Left lobe of liver (tissue), 2 donors: ENCODE results near the gene GAPDHS. TPM values are rescaled to one million over a fixed set of nuclear protein-coding genes. Genes with fewer than 3 reads are reported as not detected.

Experiments
- ATAC-seq: fragments of 200-7000 bp; cut with Tn5 transposase; one replicate; pipeline ENCODE4 v1.9.1; 2020; ENCODE audit warnings: mild to moderate bottlenecking, moderate library complexity
- DNase-seq: peaks from one replicate; pipeline ENCODE4 v3.0.0-alpha.2; 2020; ENCODE audit warnings: low spot score
- total RNA-seq: library from RNA; stranded (reverse); gene quantifications from one replicate; pipeline ENCODE4 v1.2.1, GENCODE V29; 2021
- donor health status: DM: no; HTN: no; CAD: no; lungs with moderate emphysema.
- donor health status: DM: no; HTN: yes; CAD: no.

The GAPDHS gene
- total RNA-seq, 1 donor from 2014 or later: not detected

- ATAC-seq: peak; percentile 22
- DNase-seq: no peak
Observed at GRCh38 chr19:35555301-35556005, 22.2 kb downstream of the GAPDHS start.

- DNase-seq (no peak), ATAC-seq (no peak)
Observed at GRCh38 chr19:35556025-35556590, 22.9 kb downstream of the GAPDHS start.

DNA sequence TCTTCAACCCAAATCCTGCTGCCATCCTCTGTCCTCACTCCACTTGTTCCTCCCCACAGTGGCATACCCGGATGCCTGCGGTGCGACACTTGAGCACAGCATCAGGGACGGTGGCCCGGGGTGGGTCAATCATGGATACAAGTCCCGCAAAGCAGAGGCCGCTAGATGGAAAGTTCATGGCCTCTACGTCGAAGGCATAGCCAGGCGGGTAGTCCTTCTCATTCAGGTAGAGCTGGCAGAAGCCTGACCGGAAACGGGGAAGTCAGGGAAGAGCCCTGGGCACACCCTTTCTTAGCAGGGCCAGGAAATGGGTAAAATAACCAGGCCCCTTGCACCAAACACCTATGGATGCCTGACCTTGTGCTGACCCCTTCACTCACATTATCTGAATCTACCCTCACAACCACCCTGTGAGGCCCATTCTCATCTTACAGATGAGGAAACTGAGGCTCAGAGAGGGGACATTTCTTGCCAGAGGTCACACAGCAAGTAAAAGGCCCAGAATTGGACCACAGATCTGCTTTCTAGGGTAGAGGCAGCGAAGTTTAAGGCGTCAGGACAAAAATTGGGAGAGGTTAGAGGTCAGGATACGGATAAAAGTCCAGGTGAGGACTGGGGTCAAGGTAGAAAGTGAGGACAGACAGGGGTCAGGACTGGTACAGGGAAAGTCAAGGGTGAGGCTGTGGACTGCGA lies 23.7 kb downstream of the GAPDHS start:
- DNase-seq (no peak), ATAC-seq (no peak)

DNA sequence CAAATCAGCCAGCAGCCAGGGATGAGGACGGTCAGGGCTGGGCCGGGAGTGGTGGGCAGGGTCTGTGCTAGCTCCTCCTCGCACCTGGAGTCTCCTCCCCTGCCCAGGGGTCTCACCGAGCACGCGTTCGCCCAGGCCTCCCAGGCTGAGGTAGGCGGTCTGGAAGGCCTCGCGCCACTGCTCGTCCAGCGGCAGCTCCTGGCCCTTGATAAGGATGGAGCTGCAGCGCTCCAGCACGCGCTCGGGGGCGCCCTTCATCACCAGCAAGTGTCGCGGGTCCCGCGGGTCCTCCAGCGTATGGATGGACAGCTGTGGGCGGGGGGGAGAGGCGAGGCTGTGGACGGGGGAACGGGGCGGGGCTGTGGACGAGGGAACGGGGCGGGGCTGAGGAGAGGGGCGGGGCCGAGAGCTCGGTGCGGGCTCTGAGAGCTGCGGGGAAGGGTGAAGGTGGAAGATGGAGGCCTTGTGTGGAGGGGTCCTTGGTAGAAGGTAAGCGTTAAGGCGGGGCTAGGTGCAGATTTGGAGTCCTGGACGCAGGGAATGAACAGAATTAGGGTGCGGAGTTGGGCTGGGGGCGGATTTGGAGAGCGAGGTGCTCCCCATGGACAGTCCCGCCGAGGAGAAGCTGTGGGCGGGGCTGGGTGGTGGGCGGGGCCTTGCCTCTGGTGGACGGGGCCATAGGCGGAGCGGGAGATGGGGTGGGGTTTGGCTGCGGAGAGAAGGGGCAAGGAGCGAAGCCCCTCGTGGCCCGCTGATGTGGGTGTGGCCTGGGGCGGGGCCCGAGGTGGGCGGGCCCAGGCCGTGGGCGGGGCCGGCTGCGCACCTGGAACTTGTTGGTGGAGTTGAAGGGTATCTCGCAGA lies 24.5 kb downstream of the GAPDHS start:
- DNase-seq: no peak
- peak; percentile 47 for ATAC-seq

GRCh38 chr19:35558400-35559280 lies 25.4 kb downstream of the GAPDHS start:
- DNase-seq (no peak), ATAC-seq (no peak)

- ATAC-seq (no peak), DNase-seq (no peak)
Observed at GRCh38 chr19:35559281-35559659, 26.0 kb downstream of the GAPDHS start.

DNA sequence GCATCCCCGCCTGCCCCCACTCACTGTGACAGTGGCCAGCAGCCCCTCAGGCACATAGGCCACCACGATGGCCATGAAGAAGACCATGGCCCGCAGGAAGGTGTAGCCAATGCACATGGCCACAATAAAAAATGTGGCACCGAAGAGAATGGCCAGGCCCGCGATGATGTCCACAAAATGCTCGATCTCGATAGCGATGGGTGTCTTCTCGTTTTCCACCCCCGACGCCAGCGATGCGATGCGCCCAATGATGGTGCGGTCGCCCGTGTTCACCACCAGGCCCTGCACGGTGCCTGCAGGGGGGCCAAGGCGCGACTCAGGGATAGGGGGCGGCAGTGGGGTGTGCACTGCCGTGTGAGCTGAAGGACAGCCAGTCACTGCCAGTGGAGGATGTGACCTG lies 26.5 kb downstream of the GAPDHS start:
- DNase-seq (no peak), ATAC-seq (no peak)

DNA sequence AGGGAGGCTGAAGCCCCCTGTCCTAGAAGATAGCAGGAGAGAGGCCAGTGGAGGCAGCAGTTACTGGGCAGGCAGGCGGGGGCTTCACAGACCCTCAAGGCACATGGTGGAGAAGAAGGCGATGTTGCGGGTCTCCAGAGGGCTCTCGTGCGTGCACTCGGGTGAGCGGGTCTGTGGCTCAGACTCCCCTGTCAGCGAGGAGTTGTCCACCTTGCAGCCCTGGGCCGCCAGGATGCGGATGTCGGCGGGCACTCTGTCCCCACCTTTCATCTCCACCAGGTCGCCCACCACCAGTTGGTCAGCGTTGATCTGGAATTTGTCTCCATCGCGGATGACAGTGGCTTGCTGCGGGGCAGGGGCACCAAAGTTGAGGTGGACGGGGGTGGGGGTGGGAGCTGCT lies 27.0 kb downstream of the GAPDHS start:
- no peak for ATAC-seq
- no peak for DNase-seq

DNA sequence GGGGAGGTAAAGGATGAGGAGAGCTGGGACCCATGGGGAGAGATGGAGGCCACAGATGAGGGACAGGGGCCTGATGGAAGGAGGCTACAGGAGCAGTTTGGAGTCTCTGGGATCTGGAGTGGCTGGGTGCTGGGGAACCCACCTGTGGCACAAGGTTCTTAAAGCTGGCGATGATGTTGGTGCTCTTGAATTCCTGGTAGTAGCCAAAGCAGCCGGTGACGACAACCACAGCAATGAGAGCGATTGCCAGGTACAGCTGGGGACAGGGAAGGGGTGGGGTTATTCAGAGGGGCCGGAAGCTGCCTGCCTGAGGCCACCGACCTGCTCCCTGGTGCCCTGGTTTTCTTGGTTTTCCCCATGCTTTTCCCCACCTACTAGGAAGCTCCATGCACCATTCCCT lies 27.4 kb downstream of the GAPDHS start:
- no peak for ATAC-seq
- no peak for DNase-seq

DNA sequence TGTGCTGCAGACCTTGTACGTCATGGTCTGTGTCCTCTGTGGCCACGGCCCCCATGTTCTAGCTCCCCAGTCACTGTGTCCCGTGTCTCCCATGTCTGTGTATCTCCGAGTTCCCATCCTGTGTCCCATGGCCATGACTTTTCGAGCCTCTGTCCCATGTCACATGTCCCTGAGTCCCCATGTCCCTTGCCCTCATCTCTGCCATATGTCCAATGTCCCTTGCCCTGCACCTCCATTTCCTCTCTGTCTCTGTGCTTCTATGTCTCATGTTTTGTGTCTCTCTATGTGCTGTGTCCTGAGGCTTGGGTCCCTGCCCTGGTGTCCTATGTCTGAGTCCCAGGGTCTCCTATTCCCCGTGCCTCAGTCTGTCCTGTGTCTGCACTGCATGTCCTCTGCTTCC lies 28.2 kb downstream of the GAPDHS start:
- no peak for DNase-seq
- ATAC-seq: no peak

DNA sequence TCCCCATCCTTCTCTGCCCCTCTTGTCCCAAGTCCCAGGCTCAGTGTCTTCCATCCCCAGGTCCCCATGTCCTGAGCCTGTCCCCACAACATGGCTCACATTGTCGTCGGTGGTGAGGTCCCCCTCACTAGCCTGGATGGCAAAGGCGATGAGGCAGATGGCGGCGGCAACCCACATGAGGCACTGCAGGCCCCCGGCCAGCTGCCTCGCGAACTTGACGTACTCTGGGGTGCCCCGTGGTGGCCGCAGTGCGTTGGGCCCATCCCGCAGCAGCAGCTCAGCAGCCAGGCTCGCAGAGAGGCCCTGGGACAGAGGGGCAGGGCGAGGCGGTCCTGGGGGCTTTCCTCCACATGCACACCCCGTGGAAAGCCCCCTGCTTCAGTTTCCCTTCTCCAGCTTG lies 29.1 kb downstream of the GAPDHS start:
- no peak for ATAC-seq
- no peak for DNase-seq

GRCh38 chr19:35562776-35563175 lies 29.5 kb downstream of the GAPDHS start:
- no peak for ATAC-seq
- no peak for DNase-seq

DNA sequence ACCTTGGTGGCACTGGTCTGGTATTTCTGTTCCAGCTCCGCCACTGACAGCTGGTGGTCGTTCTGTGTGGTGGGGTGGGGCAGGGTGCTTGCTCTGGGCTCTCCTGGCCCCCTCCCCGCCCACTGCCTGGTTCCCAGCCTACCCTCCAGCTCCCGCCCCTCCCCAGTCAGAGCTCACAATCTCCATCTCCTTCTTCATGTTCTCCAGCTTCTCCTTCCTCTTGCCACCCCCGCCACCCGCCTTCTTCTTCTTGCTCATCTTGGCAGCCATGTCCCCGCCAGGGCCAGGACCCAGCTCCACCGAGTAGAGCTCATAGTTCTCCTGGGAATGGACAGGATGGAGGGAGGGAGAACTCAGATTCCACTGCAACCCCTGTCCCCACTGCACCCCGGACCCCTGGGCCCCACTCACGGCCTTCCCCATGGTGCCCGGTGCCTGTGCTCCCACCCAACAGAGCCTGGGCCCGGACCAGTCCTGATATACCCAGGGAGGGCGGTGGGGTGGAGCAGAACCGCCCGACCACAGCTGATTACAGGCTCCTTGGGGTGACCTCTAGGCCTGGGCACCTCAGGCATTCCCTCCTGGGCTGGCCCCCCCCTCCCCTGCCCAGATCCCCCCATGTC lies 30.1 kb downstream of the GAPDHS start, which contains the start of gene ATP4A:
Gene ATP4A, minus strand, starts transcription at position 452 of the 623 bp plus-strand sequence. Its CDS starts 29 bp downstream, at position 423.
- DNase-seq (no peak), ATAC-seq (no peak)

- no peak for DNase-seq
- ATAC-seq: no peak
Observed at GRCh38 chr19:35565016-35565856, 32.0 kb downstream of the GAPDHS start.

DNA sequence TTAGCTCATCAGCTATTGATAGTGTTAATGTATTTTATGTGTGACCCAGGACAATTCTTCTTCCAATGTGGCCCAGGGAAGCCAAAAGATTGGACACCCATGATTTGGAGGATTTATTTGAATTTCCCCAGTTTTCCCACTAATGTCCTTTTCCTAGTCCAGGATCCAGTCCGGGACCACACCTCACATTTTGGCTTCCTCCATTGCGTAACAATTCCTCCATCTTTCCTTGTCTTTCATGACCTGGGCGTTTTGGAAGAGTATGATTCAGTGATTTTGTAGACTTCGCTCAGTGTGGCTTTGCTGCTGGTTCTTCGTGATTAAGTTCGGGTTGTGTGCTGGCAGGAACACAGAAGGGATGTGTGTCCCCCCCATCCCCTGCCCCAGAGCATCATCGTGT lies 33.5 kb downstream of the GAPDHS start:
- ATAC-seq: no peak

GRCh38 chr19:35569281-35569781 lies 36.1 kb downstream of the GAPDHS start:
- ATAC-seq: no peak
- no peak for DNase-seq

More for the DNA sequence above, 33.5 kb downstream of the GAPDHS start:
- DNase-seq: no peak

GRCh38 chr19:35571406-35571965 lies 38.2 kb downstream of the GAPDHS start:
- no peak for ATAC-seq
- DNase-seq: no peak

GRCh38 chr19:35577918-35578317 lies 44.7 kb downstream of the GAPDHS start:
- no peak for DNase-seq
- ATAC-seq: no peak
